ENCODE measurements around the gene TMIE.

GRCh38 chr3:46716461-46717441 lies 15.6 kb downstream of the TMIE start:
- no peak for TF ChIP-seq RAD21 (CRISPR knock-in tag; IDR thresholded peaks at IDR 0.05)
- TF ChIP-seq HDAC2 (CRISPR knock-in tag; IDR thresholded peaks at IDR 0.05): no peak
- no peak for TF ChIP-seq IRF1 (CRISPR knock-in tag; IDR thresholded peaks at IDR 0.05; ENCODE audit: low read depth)
- TF ChIP-seq ZNF839 (CRISPR knock-in tag; IDR thresholded peaks at IDR 0.05; ENCODE audit: borderline replicate concordance): no peak
- no peak for TF ChIP-seq POLR2A (IDR thresholded peaks at IDR 0.05; ENCODE audit: insufficient read depth in 1 of 2, low read depth in 2 of 2, low read length in 2 of 2)
- TF ChIP-seq CTCF (CRISPR knock-in tag; IDR thresholded peaks at IDR 0.05): no peak
- TF ChIP-seq ZFP62 (CRISPR knock-in tag; IDR thresholded peaks at IDR 0.05): no peak
- TF ChIP-seq THAP9 (CRISPR knock-in tag; IDR thresholded peaks at IDR 0.05; ENCODE audit: borderline replicate concordance): no peak
- TF ChIP-seq SRY (CRISPR knock-in tag; IDR thresholded peaks at IDR 0.05): no peak
